OCI-M2 (cell line): ENCODE measurements around the gene BRI3.

Experiments used
- DNase-seq: peaks from one replicate; lab custom pipeline; 2025; ENCODE audit not compliant: unreplicated experiment; lab: John Stamatoyannopoulos, UW

The BRI3 gene

GRCh38 chr7:98252425-98253054, 28.9 kb upstream of the BRI3 start:
- DNase-seq = no peak

DNA sequence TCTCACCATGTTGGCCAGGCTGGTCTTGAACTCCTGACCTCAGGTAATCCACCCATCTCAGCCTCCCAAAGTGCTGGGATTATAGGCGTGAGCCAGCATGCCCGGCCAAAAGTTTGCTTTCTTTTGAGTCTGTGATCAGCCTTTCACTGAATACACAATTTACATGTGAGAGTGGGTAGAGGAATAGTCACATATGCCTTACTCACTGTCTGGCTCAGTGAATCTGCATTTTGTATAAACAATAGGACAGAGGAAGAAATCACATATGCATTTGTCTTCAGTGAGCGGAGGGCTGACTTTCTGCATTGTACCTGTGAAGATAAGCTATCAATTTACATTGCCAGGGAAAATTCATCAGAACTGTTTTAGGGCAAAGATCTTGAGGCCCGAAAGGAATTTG, 27.0 kb upstream of the BRI3 start:
- no peak for DNase-seq

DNA sequence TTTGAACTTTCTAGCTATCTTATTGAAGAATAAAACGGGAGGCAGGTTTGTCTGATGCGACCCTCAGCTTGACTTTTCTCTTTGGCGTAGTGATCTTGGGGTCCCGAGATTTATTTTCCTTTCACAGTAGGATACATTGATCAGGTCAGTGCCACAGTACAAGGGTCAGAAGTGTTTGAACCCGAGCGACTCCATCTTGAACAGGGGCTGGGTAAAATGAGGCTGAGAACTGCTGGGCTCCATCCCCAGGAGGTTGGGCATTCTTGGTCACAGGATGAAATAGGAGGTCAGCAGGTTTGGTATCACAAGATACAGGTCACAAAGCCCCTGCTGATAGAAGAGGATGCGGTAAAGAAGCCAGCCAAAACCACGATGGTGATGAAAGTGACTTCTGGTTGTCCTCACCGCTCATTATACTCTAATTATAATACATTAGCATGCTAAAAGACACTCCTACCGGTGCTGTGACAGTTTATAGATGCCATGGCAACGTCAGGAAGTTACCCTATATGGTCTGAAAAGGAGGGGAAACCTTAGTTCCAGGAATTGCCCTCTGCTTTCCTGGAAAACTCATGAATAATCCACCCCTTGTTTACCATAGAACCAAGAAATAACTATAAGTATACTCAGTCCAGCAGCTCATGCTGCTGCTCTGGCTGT, 26.4 kb upstream of the BRI3 start:
- DNase-seq = no peak

DNA sequence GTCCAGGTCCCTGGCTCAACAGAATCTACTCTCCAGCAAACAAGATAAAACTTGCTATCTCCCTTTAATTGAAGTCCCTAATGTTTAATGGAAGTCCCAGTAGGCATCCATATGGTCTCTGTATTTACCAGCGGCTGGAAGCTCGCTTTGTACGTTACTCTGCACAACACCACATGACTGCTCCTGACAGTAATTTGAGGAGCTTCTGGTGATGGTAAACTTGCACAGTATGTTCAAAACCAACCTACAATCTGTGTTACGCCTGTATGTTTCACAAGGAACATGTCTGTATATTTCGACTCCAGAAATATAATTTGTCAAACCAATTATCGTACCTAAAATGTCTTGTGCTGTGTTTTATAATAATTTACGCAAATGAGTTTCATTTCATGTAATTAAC, 25.1 kb upstream of the BRI3 start:
- no peak for DNase-seq

DNA sequence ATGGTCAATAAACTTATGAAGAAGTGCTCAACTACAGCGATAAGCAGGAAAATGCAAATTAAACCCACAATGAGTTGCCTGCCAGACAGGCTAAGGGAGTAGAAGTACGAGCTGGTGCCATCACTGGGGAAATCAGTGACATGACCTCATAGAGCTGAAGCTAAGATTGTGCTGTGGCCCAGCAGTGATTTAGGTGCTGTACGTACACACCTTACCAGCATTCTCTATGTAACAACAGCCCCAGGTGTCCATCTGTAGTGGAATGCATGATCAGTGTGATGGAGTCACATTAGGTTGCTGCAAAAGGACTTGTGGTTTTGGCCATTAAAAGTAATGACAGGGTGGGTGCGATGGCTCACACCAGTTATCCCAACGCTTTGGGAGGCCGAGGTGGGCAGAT, 23.8 kb upstream of the BRI3 start:
- DNase-seq = no peak

DNA sequence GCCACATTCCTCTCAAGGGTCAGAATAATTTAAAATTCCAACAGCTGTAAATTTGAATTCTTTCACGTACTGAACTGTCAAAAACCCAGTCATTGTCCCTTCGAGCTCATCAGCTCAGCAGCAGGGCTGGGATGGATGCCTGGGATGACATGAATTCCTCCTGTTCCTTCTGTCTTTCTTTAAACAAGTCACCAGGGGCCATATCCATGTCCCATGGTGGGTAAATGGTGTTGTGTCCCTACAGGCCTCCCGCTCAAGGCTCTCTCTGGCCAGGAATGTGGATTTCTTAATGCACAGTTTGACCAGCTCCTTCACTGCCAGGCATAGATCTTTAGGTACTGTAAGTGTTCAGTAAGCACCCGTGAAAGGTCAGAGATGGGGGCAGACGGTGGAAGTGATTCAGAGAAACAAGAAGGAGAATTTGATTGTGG, 15.6 kb upstream of the BRI3 start:
- DNase-seq = no peak

DNA sequence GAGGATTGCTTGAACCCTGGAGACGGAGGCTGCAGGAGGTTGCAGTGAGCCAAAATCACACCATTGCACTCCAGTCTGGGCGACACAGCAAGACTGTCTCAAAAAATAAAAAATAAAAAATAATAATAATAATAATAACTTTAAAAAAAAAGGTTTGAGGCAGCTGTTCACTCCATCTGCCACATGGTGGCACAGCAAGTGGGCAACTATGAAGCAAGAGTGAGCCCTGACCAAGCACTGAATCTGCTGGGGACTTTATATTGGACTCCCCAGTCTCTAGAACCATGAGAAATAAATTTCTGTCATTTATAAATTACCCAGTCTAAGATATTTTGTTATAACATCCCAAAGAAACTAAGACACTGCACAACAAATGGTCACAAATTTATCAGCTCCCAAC, 14.6 kb upstream of the BRI3 start:
- DNase-seq = no peak

DNA sequence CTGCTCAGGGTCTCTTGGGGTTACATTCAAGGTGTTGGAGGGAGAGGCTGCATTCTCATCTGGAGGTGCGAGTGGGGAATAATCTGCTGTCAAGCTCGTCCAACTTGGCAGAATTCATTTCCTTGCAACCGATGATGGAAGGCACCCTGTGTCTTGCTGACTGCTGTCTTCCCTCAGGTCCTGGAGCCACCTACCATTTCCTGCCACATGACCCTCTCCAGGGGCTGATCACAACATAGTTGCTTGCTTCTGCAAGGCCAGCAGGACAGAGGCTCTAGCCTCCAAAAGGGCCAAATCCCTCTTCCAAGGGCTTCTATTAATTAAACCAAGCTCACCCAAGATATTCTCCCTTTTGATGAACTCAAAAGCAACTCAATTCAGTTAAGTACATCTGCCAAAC, 14.2 kb upstream of the BRI3 start:
- no peak for DNase-seq

DNA sequence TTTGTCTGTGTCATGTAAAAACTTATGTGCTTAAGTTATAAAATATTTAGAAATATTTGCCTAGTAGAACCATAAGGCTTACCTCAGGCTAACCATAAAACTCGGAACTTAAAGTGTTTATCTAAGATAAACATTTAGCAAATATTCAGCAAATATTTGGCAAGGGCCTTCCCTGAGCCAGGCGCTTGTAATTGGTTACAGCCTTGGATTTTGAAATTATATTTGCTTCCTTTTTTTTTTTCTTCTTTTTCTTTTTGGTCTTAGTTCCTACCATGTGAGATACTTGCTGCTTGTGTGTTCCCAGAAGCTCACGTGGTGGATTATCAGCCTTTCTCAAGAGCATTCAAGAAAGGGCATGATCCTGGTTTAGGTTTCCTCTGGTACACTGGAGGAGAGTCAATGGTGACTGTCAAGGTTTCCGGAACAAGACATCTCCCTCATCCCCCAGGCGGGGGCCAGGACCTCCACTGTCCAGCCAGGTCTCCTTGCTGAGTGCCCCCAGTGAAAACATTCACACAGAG, 5.2 kb upstream of the BRI3 start:
- DNase-seq = no peak

DNA sequence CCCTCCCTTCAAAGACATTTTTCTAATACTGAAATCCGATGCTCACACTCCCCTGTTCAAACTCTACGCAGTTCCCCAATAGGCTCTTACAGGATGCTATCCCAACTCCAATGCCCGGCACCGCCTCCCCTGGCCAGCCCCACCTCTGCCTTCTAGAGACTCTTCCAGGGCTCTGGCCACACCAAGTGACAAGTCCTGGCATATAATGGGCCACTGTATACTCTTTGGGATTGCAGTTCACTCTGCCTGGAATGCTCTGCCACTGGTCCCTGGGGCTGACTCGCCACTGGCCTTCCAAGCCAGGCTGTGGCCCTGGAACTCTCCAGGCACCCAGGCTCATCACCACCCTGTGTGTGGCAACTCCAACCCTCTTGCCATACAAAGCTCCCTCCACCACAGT, 3.1 kb upstream of the BRI3 start:
- DNase-seq = no peak

- DNase-seq = no peak
Observed at GRCh38 chr7:98278936-98279335, 2.5 kb upstream of the BRI3 start.

DNA sequence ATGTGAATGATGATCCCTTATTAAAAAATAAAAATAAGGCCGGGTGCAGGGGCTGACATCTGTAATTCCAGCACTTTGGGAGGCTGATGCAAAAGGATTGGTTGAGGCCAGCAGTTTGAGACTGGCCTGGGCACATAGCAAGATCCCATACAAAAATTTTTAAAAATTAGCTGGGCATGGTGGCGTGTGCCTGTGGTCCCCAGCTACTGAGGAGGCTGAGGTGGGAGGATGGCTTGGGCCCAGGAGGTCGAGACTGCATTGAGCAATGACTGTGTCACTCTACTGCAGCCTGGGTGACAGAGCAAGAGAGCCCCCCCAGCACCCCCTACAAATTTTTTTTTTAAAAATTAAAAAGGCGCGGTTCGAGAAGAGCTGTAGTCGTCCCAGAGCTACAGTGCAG, 1.2 kb upstream of the BRI3 start:
- no peak for DNase-seq

DNA sequence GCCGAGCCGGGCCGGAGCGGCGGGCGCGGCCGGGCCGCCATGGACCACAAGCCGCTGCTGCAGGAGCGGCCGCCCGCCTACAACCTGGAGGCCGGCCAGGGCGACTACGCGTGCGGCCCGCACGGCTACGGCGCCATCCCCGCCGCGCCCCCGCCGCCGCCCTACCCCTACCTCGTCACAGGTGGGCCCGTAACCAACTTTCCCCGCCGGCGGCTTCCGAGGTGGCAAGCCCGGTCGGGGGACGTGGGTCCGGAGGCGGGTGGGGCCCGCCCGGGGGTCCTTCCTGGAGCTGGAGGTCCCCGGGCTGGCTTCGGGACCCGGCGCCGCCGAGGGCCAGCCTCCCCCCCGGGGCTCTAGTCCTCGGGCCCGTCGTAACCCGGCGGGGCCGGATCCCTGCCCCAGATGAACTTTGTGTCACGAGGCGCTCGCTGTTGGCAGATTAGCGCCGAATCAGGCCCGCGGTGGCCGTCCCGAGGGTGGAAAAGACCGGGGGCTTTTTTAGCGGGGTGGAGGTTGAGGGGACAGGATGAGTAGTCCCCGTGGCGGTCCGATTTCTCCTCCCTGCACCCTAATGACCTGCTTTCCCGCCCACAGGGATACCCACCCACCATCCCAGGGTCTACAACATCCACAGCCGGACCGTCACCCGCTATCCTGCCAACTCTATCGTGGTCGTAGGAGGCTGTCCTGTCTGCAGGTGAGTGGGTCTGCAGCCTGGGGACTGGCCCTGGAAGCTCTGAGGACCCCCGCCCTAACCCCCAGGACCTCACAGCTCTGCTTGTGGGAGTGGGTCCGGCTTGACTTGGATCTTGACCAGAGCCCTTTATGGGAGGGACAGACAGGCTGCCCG, 496 bp downstream of the BRI3 start:
- no peak for DNase-seq

- no peak for DNase-seq
Observed at GRCh38 chr7:98282703-98283102, 1.2 kb downstream of the BRI3 start.

GRCh38 chr7:98283127-98283886, 1.8 kb downstream of the BRI3 start:
- DNase-seq = no peak

DNA sequence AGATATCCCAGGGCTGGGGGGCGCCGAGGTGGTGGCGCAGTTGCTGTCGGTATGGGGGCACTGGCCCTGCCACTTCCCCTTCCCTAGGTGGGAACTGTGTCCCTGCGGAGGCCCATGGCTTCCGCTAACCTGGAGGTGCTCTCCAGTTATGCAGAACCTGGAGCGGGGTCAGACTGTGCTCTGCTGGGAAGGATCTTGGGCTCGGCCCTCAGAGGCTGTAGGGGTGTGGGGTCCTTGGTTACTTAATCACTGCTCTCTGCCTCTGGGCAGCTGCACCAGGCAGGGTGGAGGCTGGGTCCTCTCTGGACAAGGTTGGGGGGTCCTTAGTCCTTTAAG, 2.4 kb downstream of the BRI3 start:
- no peak for DNase-seq

DNA sequence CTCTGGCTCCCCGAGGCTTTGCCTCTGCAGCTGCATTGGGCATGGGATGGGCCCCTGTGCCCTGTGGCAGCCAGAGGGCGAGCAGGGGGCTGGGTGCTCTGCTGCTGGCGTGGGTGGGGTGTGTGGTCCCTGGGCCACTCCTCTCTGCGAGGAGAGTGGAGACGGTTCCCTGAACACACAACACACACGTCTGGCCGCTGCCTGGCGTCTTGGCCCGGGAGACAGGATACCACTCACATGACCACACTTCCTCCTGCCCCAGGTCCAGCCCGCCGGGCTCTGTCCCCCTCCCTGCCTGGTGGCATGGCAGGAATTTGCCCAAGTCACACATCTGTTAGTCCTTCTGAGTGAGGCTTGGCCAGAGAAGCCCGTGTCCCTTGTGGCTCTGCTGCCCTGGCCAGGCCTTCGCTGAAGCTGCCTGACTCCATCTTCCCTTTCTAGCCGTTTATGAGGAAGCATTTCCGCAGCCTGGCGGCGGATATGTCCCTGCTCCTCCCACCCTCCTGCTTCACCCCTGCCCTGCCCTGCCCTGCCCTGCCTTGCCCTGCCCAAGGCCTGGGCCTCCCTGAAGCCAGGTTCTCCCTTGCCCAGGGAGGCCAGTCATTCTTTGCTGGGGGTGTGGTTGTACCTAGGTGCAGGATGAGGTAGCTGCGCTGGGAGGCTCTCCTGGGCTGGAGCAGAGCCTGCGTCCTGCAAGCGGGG, 3.0 kb downstream of the BRI3 start:
- DNase-seq = no peak

- no peak for DNase-seq
Observed at GRCh38 chr7:98285157-98286092, 3.9 kb downstream of the BRI3 start.

- no peak for DNase-seq
Observed at GRCh38 chr7:98286093-98286539, 4.6 kb downstream of the BRI3 start.
